C1 segment of cervical spinal cord (tissue), 14 donors: ENCODE results near the gene CHRDL1.
A peak's percentile ranks its signal among the peaks of the same experiment; 100 is the strongest.
"Not testable (repeated sequence)": the region's sequence is repeated elsewhere in the genome, so short reads cannot be mapped to it uniquely, and the experiment has no call there.

Experiments used
- DNase-seq, 14 donors: peaks; one replicate each; lab custom pipeline; 2025; lab: John Stamatoyannopoulos, UW

CHRDL1 gene, protein sequence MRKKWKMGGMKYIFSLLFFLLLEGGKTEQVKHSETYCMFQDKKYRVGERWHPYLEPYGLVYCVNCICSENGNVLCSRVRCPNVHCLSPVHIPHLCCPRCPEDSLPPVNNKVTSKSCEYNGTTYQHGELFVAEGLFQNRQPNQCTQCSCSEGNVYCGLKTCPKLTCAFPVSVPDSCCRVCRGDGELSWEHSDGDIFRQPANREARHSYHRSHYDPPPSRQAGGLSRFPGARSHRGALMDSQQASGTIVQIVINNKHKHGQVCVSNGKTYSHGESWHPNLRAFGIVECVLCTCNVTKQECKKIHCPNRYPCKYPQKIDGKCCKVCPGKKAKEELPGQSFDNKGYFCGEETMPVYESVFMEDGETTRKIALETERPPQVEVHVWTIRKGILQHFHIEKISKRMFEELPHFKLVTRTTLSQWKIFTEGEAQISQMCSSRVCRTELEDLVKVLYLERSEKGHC

DNA sequence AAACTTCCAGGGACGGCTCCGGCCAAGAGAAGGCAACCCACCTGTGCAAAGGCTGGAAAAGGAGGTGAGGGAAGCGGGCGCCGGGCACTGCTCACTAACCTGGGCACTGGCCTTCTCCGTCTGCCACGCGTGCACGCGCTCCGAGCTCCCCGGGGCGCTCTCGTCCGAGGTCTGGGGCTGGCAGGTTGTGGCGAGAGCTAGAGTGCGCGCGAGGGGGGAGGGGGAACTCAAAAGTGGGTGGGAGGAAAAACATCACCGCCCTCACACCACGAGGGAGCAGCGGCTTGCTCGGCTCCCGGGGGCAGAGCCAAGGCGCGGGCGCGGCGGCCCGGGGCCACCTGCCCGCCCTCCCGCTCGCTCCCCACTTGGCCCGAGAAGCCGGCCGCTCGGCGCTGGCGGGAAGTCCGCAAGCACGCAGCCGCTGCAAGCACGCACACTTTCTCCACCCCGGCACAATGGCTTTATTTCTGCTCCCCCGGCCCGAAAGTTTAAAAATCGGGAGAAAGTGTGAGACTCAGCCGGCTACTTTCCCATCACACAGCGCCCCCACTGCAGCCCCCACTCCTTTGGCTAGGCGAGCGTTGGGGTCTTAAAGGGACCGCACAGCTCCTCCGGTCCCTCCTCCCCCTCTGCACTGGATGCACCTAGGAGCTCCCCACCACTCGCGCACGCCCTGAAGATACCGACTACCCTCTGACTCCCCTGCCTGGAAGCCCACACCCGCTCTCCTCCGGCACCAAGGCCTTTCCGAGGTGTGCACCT lies at the start of gene CHRDL1:
TSS of gene CHRDL1 (minus strand) at position 173 of the 762 bp plus-strand sequence. CDS start 3,636 bp downstream, outside the sequence.
- DNase-seq: peak in 3 of 14 donors; percentile 2 to 19 (median 2)

DNA sequence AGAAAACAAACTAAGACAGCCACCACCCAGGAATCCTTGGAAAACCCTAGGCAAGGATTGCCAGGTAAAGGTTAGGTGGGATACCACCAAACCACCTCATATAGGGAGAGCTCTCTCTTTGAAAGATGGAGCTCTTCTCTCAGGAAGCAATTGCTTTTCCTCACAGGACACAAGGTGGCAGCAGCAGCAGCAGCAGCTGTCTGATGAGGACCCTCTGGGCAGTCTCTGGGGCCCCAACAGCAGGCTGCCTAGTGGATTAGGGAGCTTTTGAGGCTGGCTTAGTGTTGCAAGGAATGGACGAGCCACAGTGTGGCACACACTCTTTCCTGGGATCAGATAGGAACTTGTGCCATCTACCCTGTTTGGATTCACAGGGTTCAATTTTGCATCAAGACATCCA lies 41.4 kb upstream of the CHRDL1 start:
- DNase-seq: no peak

DNA sequence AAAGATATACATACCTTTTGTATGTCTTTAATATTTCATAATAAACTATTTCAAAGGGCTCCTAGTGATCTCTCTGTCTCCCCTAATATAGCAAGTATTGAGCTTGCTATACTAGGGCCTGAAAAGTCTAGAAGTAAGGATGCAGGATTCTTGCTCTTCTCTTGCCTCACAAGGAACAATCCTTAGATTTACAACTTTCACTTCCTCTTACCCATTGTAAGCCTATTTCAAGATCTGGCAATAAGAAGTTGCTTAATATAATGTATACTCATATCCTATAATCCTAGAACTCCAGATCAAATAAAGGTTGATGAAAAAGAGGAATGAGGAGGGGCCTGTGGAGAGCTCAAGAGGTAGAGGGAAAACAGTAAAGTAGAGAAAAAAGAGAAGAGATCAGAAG lies 40.8 kb upstream of the CHRDL1 start:
- no peak for DNase-seq

DNA sequence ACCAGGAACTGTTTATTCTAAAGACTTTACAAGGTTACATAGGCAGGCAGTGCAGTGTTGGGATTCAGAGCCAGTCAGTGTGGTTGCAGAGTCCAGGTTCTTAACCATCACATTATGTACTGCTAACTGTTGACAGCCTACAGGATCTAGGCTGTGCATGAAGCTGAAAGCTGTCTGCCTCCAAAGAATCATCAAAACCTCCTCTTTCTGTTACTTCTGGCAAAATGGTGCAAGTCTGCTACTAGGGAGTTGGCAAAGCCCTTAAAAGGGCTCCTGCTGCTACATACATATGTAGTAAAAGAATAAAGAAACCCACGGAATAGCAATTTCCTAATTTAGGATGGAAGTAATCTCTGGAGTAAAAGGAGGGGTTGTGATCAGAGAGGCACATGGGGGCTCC lies 40.4 kb upstream of the CHRDL1 start:
- no peak for DNase-seq

DNA sequence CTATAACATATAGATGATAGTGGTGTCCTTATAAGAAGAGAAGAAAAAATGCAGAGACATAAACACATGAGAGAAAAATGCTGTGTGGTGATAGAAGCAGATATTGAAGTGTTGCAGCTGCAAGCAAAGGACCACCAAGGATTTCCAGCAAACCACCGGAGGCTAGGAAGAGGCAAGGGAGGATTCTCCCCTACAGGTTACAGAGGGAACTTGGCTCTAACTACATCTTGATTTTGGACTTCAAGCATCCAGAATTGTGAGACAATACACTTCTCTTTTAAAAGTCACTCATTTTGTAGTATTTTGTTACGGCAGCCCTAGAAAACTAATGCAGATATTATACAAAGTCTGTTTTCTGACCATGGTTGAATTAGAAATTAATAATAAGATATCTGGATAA lies 30.4 kb upstream of the CHRDL1 start:
- no peak for DNase-seq

DNA sequence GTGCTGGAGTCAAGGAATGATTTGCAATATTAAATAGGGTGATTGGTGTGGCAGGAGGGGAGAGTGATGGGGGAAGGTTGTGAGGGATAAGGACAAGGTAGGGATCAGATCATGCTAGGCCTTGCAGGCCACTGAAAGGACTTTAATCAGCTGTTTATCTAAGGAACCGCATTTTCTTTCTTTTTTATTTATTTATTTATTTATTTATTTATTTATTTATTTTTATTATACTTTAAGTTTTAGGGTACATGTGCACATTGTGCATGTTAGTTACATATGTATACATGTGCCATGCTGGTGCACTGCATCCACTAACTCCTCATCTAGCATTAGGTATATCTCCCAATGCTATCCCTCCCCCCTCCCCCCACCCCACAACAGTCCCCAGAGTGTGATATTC lies 20.9 kb upstream of the CHRDL1 start:
- not testable (repeated sequence) for DNase-seq

DNA sequence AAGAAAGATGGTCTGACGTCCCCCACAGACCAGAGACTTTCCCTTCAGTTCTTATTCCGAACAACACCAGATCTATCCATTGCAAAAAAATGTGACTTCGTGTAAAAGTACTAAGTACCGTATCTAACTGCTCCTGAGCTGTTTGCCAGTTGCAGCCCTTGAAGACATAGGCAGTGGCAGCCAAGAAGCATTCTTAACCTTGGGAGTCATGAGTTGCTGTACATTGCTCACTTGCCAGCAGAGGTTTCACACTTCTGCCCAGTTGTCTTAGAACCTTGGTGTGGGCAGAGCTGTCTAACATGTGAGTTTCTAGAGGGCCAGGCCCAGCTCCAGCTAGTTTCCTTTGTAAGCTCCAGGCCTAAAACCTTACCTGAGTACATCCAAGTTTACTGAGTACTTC lies 10.5 kb upstream of the CHRDL1 start:
- no peak for DNase-seq

DNA sequence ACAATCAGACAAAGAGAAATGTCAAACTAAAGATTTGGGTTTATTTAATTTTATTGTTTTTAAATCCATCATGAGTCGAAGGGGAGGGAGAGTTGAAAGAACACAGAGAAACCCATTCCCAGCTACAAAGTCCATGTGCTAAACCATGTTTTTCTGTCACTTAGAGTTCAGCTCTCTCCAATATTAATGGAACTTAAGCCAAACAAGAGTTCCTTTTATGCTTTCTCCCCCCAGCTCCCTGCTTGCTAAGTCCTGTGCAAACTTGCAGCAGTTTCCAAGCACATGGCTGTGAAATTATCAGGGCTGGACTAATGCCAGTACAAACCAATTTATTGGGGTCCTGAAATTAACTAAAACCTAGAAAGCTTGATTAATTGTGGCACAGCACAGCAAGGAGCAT lies 9.7 kb upstream of the CHRDL1 start:
- DNase-seq: no peak

DNA sequence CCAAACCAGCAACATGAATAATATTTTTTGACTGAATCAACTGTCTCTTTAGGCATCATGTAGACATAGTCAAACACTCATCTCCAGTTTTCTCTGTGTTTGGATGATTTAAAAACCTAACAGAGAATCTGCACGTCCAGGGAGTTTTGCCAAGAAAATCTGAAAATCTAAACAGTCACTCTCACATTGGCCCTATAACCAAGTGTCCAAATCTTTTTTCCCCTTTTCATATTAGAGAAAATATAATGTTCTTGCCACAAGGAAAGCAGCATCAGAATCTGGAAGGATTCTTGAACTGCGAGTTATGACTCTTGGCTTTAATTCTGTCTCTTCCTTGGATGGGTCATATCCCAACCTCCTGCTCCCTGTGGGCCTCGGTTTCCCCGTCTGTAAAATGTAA lies 8.8 kb upstream of the CHRDL1 start:
- no peak for DNase-seq

DNA sequence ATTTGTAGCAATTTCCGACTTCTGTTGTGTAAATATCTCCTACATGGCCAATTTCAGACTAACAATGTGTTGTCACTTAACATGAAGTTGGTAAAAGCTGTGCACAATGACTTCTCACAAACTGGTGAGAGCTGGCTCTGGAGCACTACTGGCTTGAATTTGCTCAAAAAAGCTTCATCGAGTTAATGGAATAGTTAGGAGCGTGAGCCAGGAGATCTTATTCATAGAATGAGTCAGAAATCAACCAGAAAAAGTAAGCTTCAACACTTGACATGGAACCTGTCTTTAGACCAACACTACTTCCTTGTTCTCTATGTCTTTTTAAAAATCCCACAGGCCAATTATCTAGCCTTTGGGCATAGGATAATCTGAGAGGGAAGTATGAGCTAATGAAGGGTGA lies 7.9 kb upstream of the CHRDL1 start:
- DNase-seq: no peak

DNA sequence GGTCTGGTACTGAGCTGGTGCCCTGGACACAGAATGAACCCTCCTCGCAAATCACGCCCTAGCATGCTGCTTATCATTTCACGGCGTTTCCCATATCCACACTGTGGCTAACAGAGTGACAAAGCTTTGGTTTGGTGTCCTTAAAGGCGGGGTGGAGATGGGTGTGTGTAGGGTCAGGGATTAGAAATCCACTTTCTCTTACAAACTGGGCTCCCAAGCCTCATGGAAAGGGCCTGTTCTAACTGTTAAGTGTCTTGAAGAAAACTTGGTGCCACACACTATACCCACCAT lies 735 bp upstream of the CHRDL1 start:
- no peak for DNase-seq

DNA sequence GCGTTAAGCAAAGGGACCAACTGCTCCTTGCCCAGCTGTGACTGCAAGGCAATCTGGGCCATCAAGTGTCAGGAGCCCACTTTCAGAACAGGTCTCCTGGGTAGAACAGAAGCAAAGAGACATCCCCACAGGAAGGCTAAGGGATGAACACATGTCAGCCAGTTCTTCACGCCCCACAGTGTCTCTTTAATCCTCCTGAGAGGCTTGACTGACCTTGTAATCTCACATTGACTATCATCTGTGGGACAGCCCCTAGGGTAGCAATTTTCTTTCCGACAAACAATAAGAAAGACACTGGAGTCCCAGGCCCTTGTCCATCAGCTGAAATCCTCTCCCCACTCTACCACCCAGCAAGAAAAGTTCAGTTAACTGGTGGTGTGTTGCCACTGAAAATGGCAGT lies 1.0 kb downstream of the CHRDL1 start:
- DNase-seq: no peak

DNA sequence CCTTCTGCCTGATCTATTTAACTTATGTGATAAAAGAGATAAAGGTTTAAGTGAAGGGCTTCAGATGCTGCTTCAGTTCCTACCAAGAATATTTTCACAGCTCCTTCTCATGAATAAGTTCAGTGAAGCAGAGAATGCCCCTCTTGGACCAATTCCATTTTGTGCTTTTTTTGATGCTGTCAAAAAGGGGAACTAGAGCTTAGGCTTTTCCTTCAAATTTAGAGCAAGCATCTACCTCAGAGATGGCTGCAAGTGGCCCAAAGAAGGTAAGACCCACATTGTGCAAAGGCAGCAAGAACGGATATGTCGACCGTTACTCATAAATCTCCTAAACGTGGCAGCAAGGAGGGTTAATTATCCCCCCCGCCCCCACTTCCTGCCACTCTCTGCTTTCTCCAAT lies 4.5 kb downstream of the CHRDL1 start:
- no peak for DNase-seq

DNA sequence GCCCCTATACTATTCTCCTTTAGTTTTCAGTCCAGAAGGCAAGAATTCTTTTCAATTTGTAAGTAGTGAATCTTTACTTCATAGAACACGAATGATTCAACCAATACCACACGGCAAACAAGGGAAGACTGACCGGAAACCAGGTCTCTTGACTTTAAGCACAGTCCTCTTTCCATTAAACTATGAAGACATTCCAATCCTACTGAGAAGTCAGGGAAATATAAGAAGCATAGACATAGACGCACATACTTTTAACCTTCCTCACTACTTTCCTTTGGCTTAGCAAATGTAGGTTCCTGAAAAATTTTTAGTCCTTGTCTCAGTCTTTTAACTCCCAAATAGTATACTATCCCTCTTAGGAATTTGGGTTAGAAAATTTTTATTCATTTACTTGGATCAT lies 9.1 kb downstream of the CHRDL1 start:
- no peak for DNase-seq

DNA sequence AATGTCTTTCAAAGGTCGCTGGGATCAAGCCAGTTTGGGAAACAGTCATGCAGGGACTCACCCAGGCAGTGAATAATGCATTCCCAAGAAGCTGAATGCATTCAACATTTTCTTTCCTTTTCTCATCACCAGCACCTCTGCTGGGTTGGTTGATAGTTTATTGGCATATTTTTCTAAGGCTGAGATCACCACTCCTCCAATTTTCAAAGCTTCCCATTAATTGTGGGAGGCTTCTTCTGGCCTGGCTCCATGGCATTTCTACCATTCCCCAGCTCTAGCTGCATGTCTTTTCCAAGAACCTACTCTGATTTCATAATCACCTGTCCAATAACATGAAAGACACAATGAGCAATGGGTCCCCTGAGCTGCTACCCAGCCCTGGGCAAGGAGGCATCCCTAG lies 35.8 kb downstream of the CHRDL1 start:
- no peak for DNase-seq

DNA sequence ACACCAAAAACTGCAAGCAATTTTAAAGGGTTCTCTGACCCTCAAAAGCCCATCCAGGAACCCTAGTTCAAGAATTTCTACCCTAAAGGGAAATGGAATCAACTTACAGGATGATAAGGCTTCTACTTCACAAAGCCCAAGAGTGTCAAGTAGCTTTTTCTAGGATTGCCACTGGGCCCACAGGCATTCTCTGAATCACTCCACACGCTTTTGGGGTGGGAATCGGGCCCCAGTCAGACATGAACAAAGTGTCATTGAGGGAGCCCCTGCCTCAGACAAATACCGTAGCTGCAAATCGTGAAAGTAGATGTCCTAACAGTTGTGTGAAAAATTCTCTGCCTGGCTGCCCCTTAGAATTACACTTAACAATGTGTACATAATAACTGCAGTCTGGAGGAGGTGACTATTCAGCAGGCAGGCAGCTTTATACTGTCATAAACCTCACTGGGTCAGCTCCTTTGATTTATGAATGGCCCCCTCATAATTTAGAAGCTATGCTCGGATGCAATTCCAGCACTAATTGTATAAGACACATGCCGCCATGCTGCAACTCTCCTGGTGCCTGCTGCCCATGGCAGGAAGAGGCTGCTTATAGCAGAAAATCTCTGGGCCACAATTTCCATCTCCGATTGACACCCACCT lies 36.7 kb downstream of the CHRDL1 start:
- DNase-seq: no peak

DNA sequence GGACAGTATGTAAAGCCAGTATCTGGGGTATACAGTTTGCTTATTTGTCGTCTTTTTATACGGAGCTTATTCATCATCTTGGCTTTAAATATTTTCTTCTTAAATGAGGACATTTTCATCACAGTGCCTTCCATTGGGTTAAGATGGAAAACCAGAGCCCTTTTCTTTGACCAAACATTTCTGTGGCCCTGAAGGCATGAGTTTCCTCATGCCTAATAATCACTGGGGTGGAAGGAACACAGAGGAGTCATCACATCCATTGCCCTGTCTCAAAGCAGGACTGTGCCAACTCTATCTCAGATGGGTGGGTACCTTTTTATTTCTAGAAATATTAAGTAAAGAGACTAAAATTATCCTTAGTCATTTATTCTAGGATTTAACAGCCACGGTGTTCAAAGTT lies 40.0 kb downstream of the CHRDL1 start:
- no peak for DNase-seq

DNA sequence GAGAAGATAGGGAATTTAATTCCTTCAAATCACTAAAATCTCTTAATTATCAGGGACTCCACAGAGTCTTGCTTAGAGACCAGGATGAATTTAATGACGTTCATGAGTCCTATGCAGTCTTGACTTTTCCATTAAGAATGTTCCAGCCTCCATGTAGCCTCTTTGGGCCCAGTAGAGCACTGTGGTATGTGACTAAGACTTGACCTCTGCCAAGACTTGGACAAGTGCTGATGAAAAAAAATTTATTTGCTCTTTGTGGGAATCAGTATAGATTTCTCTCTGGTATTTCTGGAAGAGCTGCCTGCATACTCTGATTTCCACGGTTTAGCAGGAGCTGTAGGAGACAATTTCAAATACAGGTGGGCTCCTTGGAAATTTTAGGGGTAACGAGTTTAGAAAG lies 40.6 kb downstream of the CHRDL1 start:
- DNase-seq: no peak

DNA sequence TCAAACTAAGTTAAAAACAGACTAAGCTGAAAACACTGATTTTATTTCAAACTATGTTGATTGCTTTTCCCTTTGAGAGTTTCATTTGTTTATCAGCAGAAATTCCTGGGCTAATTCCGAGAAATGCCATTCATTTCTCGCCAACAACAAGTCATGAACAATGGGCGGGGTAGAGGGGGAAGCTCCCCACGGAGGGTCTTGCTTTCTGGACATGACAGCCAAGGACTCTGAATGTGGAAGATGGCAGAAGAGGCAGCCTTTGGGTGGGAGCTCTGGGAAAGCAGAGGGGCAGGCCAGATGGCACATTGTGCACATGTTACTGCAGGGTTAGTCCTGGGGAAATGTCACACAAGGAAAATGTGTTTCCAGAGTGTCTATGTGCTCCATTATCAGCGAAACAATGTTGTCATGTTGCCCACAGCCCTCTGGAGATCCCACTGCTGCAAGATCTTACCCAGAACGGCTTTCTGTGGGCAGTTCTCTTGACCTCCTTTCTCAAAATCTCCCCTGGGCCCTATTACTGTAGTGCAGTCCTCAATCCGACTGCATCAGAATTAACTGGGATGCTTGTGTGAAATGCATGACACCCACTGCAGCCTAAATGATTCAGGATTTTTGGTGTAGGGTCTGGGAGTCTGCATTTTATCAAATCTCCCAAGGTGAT lies 45.0 kb downstream of the CHRDL1 start:
- no peak for DNase-seq

DNA sequence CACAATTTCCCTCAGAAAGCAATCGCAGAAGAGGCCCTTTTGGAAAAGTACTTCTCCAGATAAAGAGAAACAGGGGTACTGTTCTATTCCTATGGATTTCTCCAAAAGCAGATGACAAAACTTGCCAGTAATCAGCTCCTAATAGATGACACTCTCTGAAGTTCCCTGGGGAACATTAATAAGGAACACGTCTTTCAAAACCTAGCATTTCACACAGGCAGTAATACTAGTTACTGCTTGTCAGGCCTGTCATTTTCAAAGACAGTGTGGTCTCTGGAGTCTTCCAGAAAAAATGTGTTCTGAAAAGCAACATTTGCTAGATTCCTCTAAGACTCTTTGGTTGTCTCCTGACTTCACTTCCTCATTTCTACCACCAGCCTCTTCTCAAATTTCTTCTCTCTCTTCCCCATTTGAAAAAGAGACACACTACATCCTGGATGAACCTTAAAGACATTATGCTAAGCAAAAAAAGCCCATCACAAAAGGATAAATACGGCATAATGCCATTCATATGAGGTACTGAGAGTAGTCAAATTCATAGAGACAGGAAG lies 47.3 kb downstream of the CHRDL1 start:
- DNase-seq: no peak

DNA sequence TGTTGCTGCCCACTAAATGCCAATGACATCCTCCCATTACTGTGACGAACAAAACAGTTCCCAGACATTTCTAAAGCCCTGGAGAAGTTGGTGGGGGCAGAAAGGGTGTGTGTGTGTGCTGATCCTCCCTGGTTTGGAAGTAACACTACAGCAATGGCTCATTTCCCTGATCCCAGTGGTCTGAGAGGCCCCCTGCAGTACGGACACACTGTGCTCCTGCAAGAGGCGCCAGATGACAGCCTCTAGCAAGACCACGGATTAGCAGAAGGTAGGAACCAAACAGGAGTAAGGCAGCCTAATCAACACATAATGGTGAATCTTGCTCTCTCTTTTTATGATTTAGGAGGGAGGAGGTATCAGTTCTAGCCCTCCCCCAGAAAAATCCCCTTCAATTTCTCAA lies 49.6 kb downstream of the CHRDL1 start:
- DNase-seq: no peak

DNA sequence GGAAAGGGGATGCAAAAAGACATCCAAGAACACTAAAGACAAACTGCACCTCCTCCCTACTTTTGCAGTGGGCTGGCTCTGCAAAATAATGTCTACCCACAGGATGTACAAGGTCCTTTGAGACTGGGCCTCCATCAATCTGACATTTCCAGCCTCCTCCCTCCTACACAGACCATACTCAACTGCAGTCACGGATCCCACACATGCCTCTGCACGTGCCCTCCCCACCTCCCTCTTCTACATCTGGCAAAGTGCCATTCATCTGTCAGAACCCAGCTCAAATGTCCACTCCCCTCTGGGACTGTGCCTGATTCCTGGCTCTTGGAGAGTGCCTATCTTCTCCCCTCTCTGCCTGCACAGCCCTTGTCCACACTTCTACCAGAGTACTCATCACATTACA lies 50.3 kb downstream of the CHRDL1 start:
- no peak for DNase-seq
